ENCODE measurements around the gene KRTAP10-4.

DNA sequence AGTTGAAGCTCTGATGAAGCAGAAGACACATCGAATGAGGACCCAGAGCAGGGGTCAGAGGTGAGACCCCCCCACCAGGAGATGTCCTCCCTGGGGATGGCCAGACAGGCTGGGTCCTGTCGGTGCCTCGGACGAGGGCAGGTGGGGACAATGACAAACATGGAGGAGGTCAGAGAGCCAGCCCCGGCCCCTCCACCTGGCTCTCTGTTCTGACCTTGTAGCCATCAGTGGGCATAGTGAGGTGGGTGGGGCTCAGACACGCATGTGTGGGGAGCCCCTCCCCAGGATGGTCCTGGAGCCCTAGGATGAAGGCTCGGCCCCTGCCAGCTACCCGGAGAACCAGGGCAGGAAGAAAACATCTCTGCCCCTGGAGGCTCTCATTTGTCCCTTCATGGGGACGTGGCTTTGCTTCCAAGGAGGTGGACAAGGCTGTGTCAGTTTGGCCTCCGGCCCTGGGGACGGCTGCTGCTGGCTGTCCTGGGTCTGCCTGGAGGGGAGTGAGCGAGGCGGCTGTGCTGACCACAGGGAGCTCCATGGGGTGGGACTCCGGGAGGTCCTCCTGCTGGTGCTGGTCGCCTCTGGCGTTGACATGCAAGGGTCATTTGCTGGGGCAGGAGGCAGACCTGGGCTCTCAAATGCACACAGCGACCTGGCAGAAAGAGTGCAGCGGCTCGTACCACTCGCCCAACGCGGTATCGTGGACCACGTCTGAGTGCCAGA, 16.2 kb downstream of the KRTAP10-4 start:
- no peak for TF ChIP-seq GABPA (IDR thresholded peaks at IDR 0.05; ENCODE audit: low read depth)
- TF ChIP-seq, protein P1, sequence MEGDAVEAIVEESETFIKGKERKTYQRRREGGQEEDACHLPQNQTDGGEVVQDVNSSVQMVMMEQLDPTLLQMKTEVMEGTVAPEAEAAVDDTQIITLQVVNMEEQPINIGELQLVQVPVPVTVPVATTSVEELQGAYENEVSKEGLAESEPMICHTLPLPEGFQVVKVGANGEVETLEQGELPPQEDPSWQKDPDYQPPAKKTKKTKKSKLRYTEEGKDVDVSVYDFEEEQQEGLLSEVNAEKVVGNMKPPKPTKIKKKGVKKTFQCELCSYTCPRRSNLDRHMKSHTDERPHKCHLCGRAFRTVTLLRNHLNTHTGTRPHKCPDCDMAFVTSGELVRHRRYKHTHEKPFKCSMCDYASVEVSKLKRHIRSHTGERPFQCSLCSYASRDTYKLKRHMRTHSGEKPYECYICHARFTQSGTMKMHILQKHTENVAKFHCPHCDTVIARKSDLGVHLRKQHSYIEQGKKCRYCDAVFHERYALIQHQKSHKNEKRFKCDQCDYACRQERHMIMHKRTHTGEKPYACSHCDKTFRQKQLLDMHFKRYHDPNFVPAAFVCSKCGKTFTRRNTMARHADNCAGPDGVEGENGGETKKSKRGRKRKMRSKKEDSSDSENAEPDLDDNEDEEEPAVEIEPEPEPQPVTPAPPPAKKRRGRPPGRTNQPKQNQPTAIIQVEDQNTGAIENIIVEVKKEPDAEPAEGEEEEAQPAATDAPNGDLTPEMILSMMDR (IDR thresholded peaks at IDR 0.05; ENCODE audit: insufficient read depth, low read length): no peak
